Muscle of leg (tissue), 11 donors: Measurements from ENCODE around the gene MTA2. TPM values are rescaled to one million over a fixed set of nuclear protein-coding genes. Genes with fewer than 3 reads are reported as not detected.
"Not testable (repeated sequence)": the region's sequence is repeated elsewhere in the genome, so short reads cannot be mapped to it uniquely, and the experiment has no call there.

Experiments
- DNase-seq: peaks from one replicate; pipeline ENCODE4 v3.0.0; 2013
- H3K27ac ChIP-seq: one replicate; pipeline ENCODE4 v1.5.1; 2013; ENCODE audit warnings: mild to moderate bottlenecking, low read length, control low read depth
- H3K27me3 ChIP-seq: one replicate; pipeline ENCODE4 v1.6.1; 2013; ENCODE audit warnings: low read length; ENCODE audit not compliant: control insufficient read depth, insufficient read depth
- H3K36me3 ChIP-seq: one replicate; pipeline ENCODE4 v1.6.1; 2013; ENCODE audit warnings: low read length; ENCODE audit not compliant: control insufficient read depth, insufficient read depth
- H3K4me1 ChIP-seq: one replicate; pipeline ENCODE4 v1.6.1; 2013; ENCODE audit warnings: low read length; ENCODE audit not compliant: control insufficient read depth, insufficient read depth
- H3K4me3 ChIP-seq: one replicate; pipeline ENCODE4 v1.5.1; 2013; ENCODE audit warnings: low read length, control low read depth
- H3K9me3 ChIP-seq: replicated peaks from 2 replicates; pipeline ENCODE4 v1.6.1; 2013; ENCODE audit warnings: low read depth, low read length; ENCODE audit not compliant: control insufficient read depth
- WGBS: methylation state at CpG from one replicate; pipeline ENCODE4 v1.1.5; 2013; ENCODE audit warnings: missing lambda C conversion rate; ENCODE audit not compliant: insufficient coverage; 5-methylcytosine and 5-hydroxymethylcytosine counted together
- polyA plus RNA-seq, 8 donors: library from polyadenylated mRNA; unstranded; fragments of 120-200 nt; gene quantifications; one replicate each; pipeline versions ENCODE4 v1.2.1 to v1.2.3, GENCODE V29; 2013; ENCODE audit warnings: inconsistent platforms in 1 of 8, low replicate concordance in 1 of 8; ENCODE audit not compliant: insufficient read length in 8 of 8, insufficient read depth in 1 of 8
- total RNA-seq: library from RNA; stranded (reverse); fragments of 120-200 nt; gene quantifications from one replicate; pipeline ENCODE4 v1.2.4, GENCODE V29; 2013

The MTA2 gene
- total and polyA plus RNA-seq, 9 donors: 43.3 to 63.7 (median 48.2) TPM

- H3K36me3 ChIP-seq: peaks cover 38% of the 10 kb centered on the region
- H3K9me3 ChIP-seq: no peaks in the 10 kb centered on the region
- peak; percentile 94 for DNase-seq
- H3K4me3 ChIP-seq: peak overlapping the region; percentile 9
- peaks cover 79% of the 10 kb centered on the region for H3K4me1 ChIP-seq
- peak overlapping the region; percentile 95 for H3K27ac ChIP-seq
- 5% methylated on average over 4 of the region's 14 CpGs for WGBS
- H3K27me3 ChIP-seq: no peaks in the 10 kb centered on the region
These were observed 45.4 kb downstream of the MTA2 start for GRCh38 chr11:62556108-62556874.

GRCh38 chr11:62555464-62556107, 46.1 kb downstream of the MTA2 start:
- no peaks in the 10 kb centered on the region for H3K27me3 ChIP-seq
- peaks cover 78% of the 10 kb centered on the region for H3K4me1 ChIP-seq
- DNase-seq: peak; percentile 89
- peak overlapping the region; percentile 9 for H3K4me3 ChIP-seq
- no peaks in the 10 kb centered on the region for H3K9me3 ChIP-seq
- no CpG with 5 or more reads among the region's 4 CpGs for WGBS
- H3K27ac ChIP-seq: peak overlapping the region; percentile 95
- peaks cover 33% of the 10 kb centered on the region for H3K36me3 ChIP-seq

- peak; percentile 85 for DNase-seq
- Histone ChIP-seq H3K4me1 (peaks cover 73% of the 10 kb centered on the region), H3K4me3 (no peak overlapping the region)
These were observed 47.1 kb downstream of the MTA2 start for GRCh38 chr11:62554387-62555167.

GRCh38 chr11:62553839-62554361, 47.8 kb downstream of the MTA2 start:
- Histone ChIP-seq H3K27ac (peak overlapping the region; percentile 95), H3K4me1 (peaks cover 75% of the 10 kb centered on the region), H3K4me3 (no peak overlapping the region)

More at GRCh38 chr11:62554387-62555167, 47.1 kb downstream of the MTA2 start:
- peak overlapping the region; percentile 95 for H3K27ac ChIP-seq
- no peaks in the 10 kb centered on the region for H3K27me3 ChIP-seq
- 86% methylated on average over 1 of the region's 7 CpGs for WGBS
- H3K36me3 ChIP-seq: peaks cover 24% of the 10 kb centered on the region
- H3K9me3 ChIP-seq: no peaks in the 10 kb centered on the region

GRCh38 chr11:62553080-62553838, 48.4 kb downstream of the MTA2 start:
- no peaks in the 10 kb centered on the region for H3K27me3 ChIP-seq
- H3K27ac ChIP-seq: peak overlapping the region; percentile 95
- H3K4me3 ChIP-seq: no peak overlapping the region
- H3K9me3 ChIP-seq: no peaks in the 10 kb centered on the region
- peaks cover 13% of the 10 kb centered on the region for H3K36me3 ChIP-seq
- peaks cover 81% of the 10 kb centered on the region for H3K4me1 ChIP-seq
- peak; percentile 95 for DNase-seq
- 13% methylated on average over 7 of the region's 15 CpGs for WGBS

More at GRCh38 chr11:62553839-62554361, 47.8 kb downstream of the MTA2 start:
- WGBS: 86% methylated on average over 7 of the region's 8 CpGs
- Histone ChIP-seq H3K36me3 (peaks cover 18% of the 10 kb centered on the region), H3K27me3 (no peaks in the 10 kb centered on the region), H3K9me3 (no peaks in the 10 kb centered on the region)
- no peak for DNase-seq

GRCh38 chr11:62552485-62553079, 49.1 kb downstream of the MTA2 start:
- DNase-seq: peak; percentile 81
- Histone ChIP-seq H3K27me3 (no peaks in the 10 kb centered on the region), H3K4me1 (peaks cover 86% of the 10 kb centered on the region), H3K36me3 (peaks cover 8% of the 10 kb centered on the region), H3K27ac (peak overlapping the region; percentile 95), H3K9me3 (no peaks in the 10 kb centered on the region), H3K4me3 (no peak overlapping the region)
- 14% methylated on average over 4 of the region's 4 CpGs for WGBS

- not testable (repeated sequence) for H3K27ac ChIP-seq, H3K9me3 ChIP-seq, DNase-seq, H3K4me3 ChIP-seq, H3K27me3 ChIP-seq, H3K36me3 ChIP-seq
- H3K4me1 ChIP-seq: peaks cover 73% of the 10 kb centered on the region
- 100% methylated on average over 1 of the region's 2 CpGs for WGBS
These were observed 51.2 kb downstream of the MTA2 start for GRCh38 chr11:62550478-62550877.

GRCh38 chr11:62548545-62549335, 52.9 kb downstream of the MTA2 start:
- Histone ChIP-seq H3K36me3 (no peaks in the 10 kb centered on the region), H3K27ac (no peak overlapping the region), H3K9me3 (no peaks in the 10 kb centered on the region), H3K4me1 (peaks cover 66% of the 10 kb centered on the region), H3K27me3 (no peaks in the 10 kb centered on the region), H3K4me3 (no peak overlapping the region)
- no peak for DNase-seq
- 80% methylated on average over 13 of the region's 17 CpGs for WGBS
